K562 (cell line): ENCODE results near the gene LRRC74B. TPM values are rescaled to one million over a fixed set of nuclear protein-coding genes. Genes with fewer than 3 reads are reported as not detected.

Experiments used
- BCOR ChIP-seq: fragments of 450-650 bp; IDR thresholded peaks from 2 replicates; pipeline ENCODE4 v1.6.1; 2016
- CBX3 ChIP-seq, 2 experiments: IDR thresholded peaks; 1 replicate in 1 of 2; 2 replicates in 1 of 2; pipeline ENCODE4 v1.6.1; 2012; ENCODE audit warnings: inconsistent platforms in 2 of 2, low read length in 2 of 2, borderline replicate concordance in 1 of 2, control low read depth in 1 of 2
- CC2D1A ChIP-seq: fragments of 450-650 bp; IDR thresholded peaks from 2 replicates; pipeline ENCODE4 v1.6.1; 2017; ENCODE audit warnings: mild to moderate bottlenecking
- CHD4 ChIP-seq: fragments of 200-600 bp; sonication (generic); IDR thresholded peaks from 3 replicates; pipeline ENCODE4 v1.6.1; 2012; ENCODE audit warnings: low read depth, mild to moderate bottlenecking, mixed read lengths, low read length, inconsistent platforms; ENCODE audit not compliant: insufficient read depth, insufficient replicate concordance, poor library complexity, severe bottlenecking
- CTBP1 ChIP-seq: fragments of 450-650 bp; IDR thresholded peaks from 2 replicates; pipeline ENCODE4 v1.6.1; 2016; ENCODE audit warnings: borderline replicate concordance
- HDAC6 ChIP-seq: IDR thresholded peaks from 2 replicates; pipeline ENCODE4 v1.6.1; 2012; ENCODE audit warnings: low read depth, mild to moderate bottlenecking, control low read depth, inconsistent platforms, low read length, moderate library complexity
- HNRNPH1 ChIP-seq: fragments of 200-400 bp; formaldehyde crosslinking; optimal IDR thresholded peaks from 2 replicates; pipeline ENCODE3; 2017; ENCODE audit warnings: low read depth, mild to moderate bottlenecking, low read length, moderate library complexity
- HOXB6 ChIP-seq: fragments of 250-450 bp; sonication (Bioruptor Pico); IDR thresholded peaks from 2 replicates; pipeline ENCODE4 v1.5.1; 2022; ENCODE audit warnings: mild to moderate bottlenecking, borderline replicate concordance
- KLF16 ChIP-seq: IDR thresholded peaks from 2 replicates; pipeline ENCODE4 v1.6.1; 2016; ENCODE audit warnings: antibody characterized with exemption
- MAX ChIP-seq: sonication (generic); formaldehyde crosslinking; IDR thresholded peaks from 2 replicates; pipeline ENCODE4 v1.9.0; 2022; ENCODE audit warnings: mild to moderate bottlenecking, missing genetic modification reagents
- MYC ChIP-seq, 2 experiments: fragments of 250-450 bp in 1 of 2; sonication (Bioruptor Pico) in 1 of 2; IDR thresholded peaks; 2 replicates each; pipeline versions ENCODE4 v1.5.1 to v1.6.1; 2012 to 2021; ENCODE audit warnings: low read depth in 2 of 2, borderline replicate concordance in 1 of 2, improper control_type of control experiment in 1 of 2, low read length in 1 of 2, mild to moderate bottlenecking in 1 of 2, moderate library complexity in 1 of 2
- NCOA6 ChIP-seq: fragments of 450-650 bp; IDR thresholded peaks from 2 replicates; pipeline ENCODE4 v1.6.1; 2017; ENCODE audit warnings: mild to moderate bottlenecking
- NR4A1 ChIP-seq, 2 experiments: fragments of 250-450 bp in 1 of 2; fragments of 450-650 bp in 1 of 2; sonication (Bioruptor Pico) in 1 of 2; IDR thresholded peaks; 2 replicates each; pipeline versions ENCODE4 v1.4.0 to v1.6.1; 2016 to 2020; ENCODE audit warnings: mild to moderate bottlenecking in 2 of 2, missing compliant biosample characterization in 1 of 2, missing genetic modification characterization in 1 of 2, moderate library complexity in 1 of 2
- PHTF2 ChIP-seq: fragments of 250-450 bp; sonication (Bioruptor Pico); IDR thresholded peaks from 2 replicates; pipeline ENCODE4 v1.5.0; 2021; ENCODE audit warnings: mild to moderate bottlenecking
- RBM25 ChIP-seq: fragments of 200-400 bp; formaldehyde crosslinking; IDR thresholded peaks from 2 replicates; pipeline ENCODE4 v1.6.1; 2018; ENCODE audit warnings: low read length, low read depth, moderate library complexity; ENCODE audit not compliant: severe bottlenecking
- SMAD1 ChIP-seq: fragments of 150-350 bp; IDR thresholded peaks from 2 replicates; pipeline ENCODE4 v1.6.1; 2014; ENCODE audit warnings: low read length, low read depth; ENCODE audit not compliant: partially characterized antibody
- SMAD4 ChIP-seq: fragments of 250-450 bp; sonication (Bioruptor Pico); conservative IDR thresholded peaks from 2 replicates; pipeline ENCODE4 v1.8.0; 2021; ENCODE audit warnings: inconsistent platforms, mild to moderate bottlenecking, moderate library complexity
- SMARCB1 ChIP-seq: IDR thresholded peaks from 2 replicates; pipeline ENCODE4 v1.6.1; 2011; ENCODE audit warnings: improper control_type of control experiment, low read depth; ENCODE audit not compliant: insufficient read length
- ZKSCAN1 ChIP-seq: fragments of 150-350 bp; IDR thresholded peaks from 2 replicates; pipeline ENCODE4 v1.6.1; 2016; ENCODE audit warnings: low read depth, low read length
- ZNF134 ChIP-seq: fragments of 250-450 bp; sonication (Bioruptor Pico); conservative IDR thresholded peaks from 2 replicates; pipeline ENCODE4 v1.4.0; 2020
- ZNF24 ChIP-seq: fragments of 450-650 bp; IDR thresholded peaks from 2 replicates; pipeline ENCODE4 v1.6.1; 2016
- ZNF507 ChIP-seq: conservative IDR thresholded peaks from 2 replicates; pipeline ENCODE4 v1.6.1; 2017; ENCODE audit warnings: missing genetic modification characterization, missing compliant biosample characterization
- polyA plus RNA-seq, 8 experiments: library from polyadenylated mRNA; depleted of rRNA in 4 of 8; stranded (reverse) in 5 of 8; unstranded in 3 of 8; fragments of >200 nt; fragmentation: Nextera tagmentation in 2 of 8; fragmentation: Illumina TruSeq in 1 of 8; extraction: Ambion mirVana in 2 of 8; extraction: Trizol in 1 of 8; gene quantifications; 2 replicates each; pipeline versions ENCODE4 v1.2.1 to v1.2.3, GENCODE V29; 2011 to 2014; ENCODE audit warnings: inconsistent platforms in 1 of 8, missing spikeins in 1 of 8
- total RNA-seq, 7 experiments: library from RNA; depleted of rRNA in 6 of 7; stranded (reverse); fragments of >200 nt in 6 of 7; fragmentation: Illumina TruSeq in 2 of 7; extraction: Trizol in 2 of 7; gene quantifications; 2 replicates each; pipeline versions ENCODE4 v1.2.1 to v1.2.3, GENCODE V29; 2011 to 2021; ENCODE audit warnings: low replicate concordance in 1 of 7
- TF ChIP-seq, protein P1 (sequence below): sonication (generic); formaldehyde crosslinking; IDR thresholded peaks from 2 replicates; pipeline ENCODE4 v1.4.0; 2020; ENCODE audit warnings: mild to moderate bottlenecking, missing genetic modification reagents
- TF ChIP-seq, protein P2 (sequence below), 2 experiments: fragments of 450-650 bp in 1 of 2; sonication (generic) in 1 of 2; formaldehyde crosslinking; conservative IDR thresholded peaks; 2 replicates each; pipeline versions ENCODE4 v1.4.0 to v1.8.1; 2020 to 2022; ENCODE audit warnings: mild to moderate bottlenecking in 1 of 2, missing genetic modification reagents in 1 of 2

LRRC74B gene
- total and polyA plus RNA-seq, 9 of the 15 experiments (the other 6 are each of a cell fraction or from before 2014, with no cell fraction given): not detected

DNA sequence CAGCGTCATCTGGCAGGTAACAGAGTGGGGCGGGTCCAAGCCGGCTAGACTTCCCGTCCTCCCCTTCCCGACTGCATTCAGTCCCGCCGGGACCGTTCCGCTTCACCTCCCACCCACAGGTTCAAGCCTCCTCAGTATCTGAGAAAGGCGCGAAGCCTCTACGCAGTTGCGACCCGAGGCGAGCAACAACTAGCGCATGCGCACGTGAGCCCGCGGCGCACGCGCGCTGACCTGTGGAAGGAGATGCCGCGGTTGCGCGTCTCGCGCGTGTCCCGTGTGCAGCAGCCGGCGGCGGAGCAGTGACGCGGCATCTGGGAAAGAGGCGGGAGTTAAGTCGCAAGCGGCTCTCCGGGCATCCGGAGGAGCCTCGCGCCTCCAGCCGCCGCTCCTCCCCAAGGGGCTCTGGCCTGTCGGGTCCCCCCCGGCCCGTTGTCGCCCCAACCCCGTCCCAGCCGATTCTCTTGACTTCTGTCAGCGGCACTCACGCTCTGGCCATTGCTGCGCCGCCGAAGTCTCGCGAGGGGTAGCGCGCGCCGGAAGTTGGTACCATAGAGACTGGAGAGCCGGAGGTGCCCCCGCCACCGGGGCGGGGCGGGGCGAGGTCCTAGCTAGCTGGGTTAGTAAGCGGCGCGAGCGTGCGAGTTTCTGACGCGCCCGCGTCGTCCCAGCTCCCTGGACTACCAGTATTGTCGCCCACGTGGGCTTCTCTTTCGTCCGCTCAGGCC, 44.0 kb upstream of the LRRC74B start, which contains the start of gene THAP7 (continued):
- TF ChIP-seq HDAC6: peak; percentile 68
- peak; percentile 97 for TF ChIP-seq MYC (IDR thresholded peaks at IDR 0.05; ENCODE audit: low read depth, low read length)
- peak; percentile 98 for TF ChIP-seq MYC (CRISPR knock-in tag; IDR thresholded peaks at IDR 0.05; ENCODE audit: borderline replicate concordance, low read depth)
- TF ChIP-seq ZNF507 (tag): no peak
- TF ChIP-seq BCOR: no peak
- peak; percentile 88 for TF ChIP-seq ZKSCAN1
- TF ChIP-seq, protein P1, sequence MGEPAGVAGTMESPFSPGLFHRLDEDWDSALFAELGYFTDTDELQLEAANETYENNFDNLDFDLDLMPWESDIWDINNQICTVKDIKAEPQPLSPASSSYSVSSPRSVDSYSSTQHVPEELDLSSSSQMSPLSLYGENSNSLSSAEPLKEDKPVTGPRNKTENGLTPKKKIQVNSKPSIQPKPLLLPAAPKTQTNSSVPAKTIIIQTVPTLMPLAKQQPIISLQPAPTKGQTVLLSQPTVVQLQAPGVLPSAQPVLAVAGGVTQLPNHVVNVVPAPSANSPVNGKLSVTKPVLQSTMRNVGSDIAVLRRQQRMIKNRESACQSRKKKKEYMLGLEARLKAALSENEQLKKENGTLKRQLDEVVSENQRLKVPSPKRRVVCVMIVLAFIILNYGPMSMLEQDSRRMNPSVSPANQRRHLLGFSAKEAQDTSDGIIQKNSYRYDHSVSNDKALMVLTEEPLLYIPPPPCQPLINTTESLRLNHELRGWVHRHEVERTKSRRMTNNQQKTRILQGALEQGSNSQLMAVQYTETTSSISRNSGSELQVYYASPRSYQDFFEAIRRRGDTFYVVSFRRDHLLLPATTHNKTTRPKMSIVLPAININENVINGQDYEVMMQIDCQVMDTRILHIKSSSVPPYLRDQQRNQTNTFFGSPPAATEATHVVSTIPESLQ (CRISPR knock-in tag): no peak
- TF ChIP-seq, protein P2, sequence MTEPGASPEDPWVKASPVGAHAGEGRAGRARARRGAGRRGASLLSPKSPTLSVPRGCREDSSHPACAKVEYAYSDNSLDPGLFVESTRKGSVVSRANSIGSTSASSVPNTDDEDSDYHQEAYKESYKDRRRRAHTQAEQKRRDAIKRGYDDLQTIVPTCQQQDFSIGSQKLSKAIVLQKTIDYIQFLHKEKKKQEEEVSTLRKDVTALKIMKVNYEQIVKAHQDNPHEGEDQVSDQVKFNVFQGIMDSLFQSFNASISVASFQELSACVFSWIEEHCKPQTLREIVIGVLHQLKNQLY (CRISPR knock-in tag; conservative IDR thresholded peaks at IDR 0.05): peak; percentile 93 to 97
- no peak for TF ChIP-seq NCOA6
- peak; percentile 14 for TF ChIP-seq PHTF2 (CRISPR knock-in tag)
- TF ChIP-seq CBX3 (IDR thresholded peaks at IDR 0.05; ENCODE audit: borderline replicate concordance in 1 of 2, low read length in 2 of 2): peak in 1 of 2 experiments; percentile 69; a peak in 1 of 3 replicates
- no peak for TF ChIP-seq CTBP1
- TF ChIP-seq HNRNPH1: no peak
- TF ChIP-seq MAX (CRISPR knock-in tag): no peak
- TF ChIP-seq CHD4: no peak
- no peak for TF ChIP-seq KLF16
- TF ChIP-seq HOXB6 (CRISPR knock-in tag): peak; percentile 56; the same call in 1 of the 2 replicates
- TF ChIP-seq ZNF24: no peak
- TF ChIP-seq SMAD1: peak; percentile 97
- no peak for TF ChIP-seq SMARCB1
- TF ChIP-seq ZNF134: peak; percentile 77
- TF ChIP-seq SMAD4 (CRISPR knock-in tag): peak; percentile 96
- TF ChIP-seq NR4A1 (CRISPR knock-in tag; IDR thresholded peaks at IDR 0.05): peak; percentile 98
- TF ChIP-seq NR4A1 (tag; IDR thresholded peaks at IDR 0.05): no peak
- TF ChIP-seq CC2D1A: no peak
- no peak for TF ChIP-seq RBM25
